Activated CD4-positive, CD25-positive, alpha-beta regulatory T cell treated with anti-CD3 and anti-CD28 coated beads, Interleukin-2, amount 50 U/mL, for 72 hours (primary cell): ENCODE results near the gene LMO2.

Experiments
- DNase-seq: peaks from one replicate; pipeline ENCODE4 v3.0.0; 2021

LMO2 gene

GRCh38 chr11:33913991-33914390 lies 22.1 kb upstream of the LMO2 start:
- no peak for DNase-seq

DNA sequence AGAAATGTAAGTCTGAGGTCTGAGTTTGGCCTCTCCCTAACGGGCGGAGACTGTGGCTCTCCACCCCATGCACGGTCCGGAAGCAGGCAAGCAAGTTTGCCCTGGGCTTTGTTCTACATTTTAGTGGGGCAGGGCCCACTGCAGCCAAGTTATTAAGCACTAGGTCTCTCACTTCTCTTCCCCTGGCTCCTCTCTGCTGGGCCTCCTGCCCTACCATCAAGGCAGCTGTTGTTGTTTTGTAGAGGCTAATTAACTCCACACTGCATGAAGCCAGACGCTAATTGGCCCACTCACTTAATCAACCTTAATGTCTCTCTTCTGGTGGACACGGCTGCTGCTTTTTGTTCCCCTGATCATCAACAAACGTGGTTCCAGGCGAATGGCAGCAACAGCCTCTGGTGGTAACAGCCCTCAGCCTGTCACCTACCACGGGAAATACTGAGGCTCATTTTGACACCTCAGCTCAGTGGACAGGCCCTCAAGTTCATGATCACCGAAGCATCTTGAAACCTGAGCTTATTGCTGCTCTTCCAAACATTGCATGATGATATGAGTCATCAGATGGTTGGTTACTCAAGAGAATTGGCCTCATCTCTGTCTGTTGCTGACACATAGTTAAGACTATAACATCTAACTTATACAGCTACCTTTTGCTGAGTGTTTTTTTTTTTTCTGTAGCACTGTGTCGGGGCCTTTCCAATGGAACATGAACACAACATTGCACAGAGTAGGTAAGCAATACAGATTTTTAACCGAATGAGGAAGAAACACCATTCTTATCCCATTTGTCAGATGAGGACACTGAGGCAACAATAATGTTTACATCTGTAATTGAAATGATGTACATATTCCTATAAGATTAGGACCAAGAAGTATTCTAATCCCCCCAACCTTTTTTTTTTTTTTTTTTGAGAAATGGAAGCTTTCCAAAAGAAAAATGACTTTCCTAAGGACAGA lies 20.8 kb upstream of the LMO2 start:
- DNase-seq, result no peak

- no peak for DNase-seq
Observed at GRCh38 chr11:33910958-33911339, 19.1 kb upstream of the LMO2 start.

- no peak for DNase-seq
Observed at GRCh38 chr11:33910296-33910957, 18.6 kb upstream of the LMO2 start.

DNA sequence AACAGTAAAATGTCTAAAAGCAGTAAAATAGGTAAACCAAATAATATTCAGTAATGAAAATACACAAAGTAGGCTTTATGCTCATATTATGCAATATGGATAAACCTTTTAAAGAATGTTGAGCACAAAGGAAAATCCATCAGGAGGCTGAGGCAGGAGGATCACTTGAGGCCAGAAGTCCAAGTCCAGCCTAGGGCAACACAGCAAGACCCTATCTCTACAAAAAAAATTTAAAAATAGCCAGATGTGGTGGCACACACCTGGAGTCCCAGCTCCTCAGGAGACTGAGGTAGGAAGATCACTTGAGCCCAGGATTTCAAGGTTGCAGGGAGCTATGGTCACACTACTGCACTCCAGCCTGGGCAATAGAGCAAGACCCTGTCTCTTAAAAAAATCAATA lies 17.7 kb upstream of the LMO2 start:
- DNase-seq, result no peak

DNA sequence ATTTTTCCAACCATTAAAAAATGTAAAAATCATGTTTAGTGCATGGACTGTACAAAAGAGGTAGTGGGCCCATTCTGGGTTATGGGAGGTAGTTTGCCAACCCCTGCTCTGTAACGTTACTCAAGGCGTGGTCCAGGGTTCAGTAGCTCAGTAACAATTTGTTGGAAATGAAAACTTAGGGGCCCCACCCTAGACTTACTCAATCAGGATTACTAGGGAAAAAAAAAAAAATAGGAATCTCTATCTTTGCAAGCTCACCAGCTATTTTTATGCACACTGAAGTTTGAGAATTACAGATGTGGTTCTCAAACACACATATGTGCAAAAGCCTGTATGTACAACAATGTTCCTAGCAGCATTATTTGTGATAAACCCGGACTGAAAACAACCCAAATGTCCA lies 17.3 kb upstream of the LMO2 start:
- no peak for DNase-seq

DNA sequence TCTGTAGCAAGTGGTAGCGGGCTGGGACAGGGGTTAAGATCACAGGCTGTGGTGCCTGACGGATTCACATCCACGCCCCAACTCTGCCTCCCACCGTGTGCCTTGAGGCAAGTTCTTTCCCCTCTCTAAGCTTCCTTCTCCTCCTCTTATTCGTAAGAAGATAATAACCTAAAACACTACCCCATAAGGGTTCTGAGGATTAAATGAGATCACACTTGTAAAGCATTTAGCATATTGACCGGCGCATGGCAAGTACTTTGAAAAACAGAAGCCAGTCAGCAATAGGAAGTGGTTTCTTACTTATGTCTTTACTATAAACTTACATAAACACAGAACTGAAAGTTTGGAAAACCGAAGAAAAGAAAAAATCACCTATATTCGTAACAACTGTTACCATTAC lies 15.5 kb upstream of the LMO2 start:
- no peak for DNase-seq

GRCh38 chr11:33906484-33907186 lies 14.8 kb upstream of the LMO2 start:
- no peak for DNase-seq

DNA sequence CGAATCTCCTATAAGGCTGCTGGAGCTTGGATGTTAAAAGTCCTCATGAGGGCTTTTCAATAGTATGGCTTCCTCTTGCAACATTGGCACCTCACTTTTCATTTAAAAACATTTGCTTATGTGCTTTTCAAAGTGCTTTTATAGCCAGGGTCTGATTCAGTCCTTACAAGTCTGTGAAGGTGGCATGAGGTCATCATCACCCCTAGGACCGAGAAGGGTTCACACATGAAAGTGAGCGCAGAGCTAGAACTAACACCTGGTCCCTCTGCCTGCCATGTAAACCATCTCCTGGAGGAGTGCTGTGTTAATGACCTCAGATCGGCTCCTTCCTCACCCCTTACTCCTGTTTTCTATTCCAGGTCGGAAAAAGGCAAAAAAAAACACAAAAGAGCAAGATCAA lies 12.2 kb upstream of the LMO2 start:
- no peak for DNase-seq

- DNase-seq, result no peak
Observed at GRCh38 chr11:33900159-33900840, 8.4 kb upstream of the LMO2 start.

- no peak for DNase-seq
Observed at GRCh38 chr11:33899400-33900037, 7.6 kb upstream of the LMO2 start.

DNA sequence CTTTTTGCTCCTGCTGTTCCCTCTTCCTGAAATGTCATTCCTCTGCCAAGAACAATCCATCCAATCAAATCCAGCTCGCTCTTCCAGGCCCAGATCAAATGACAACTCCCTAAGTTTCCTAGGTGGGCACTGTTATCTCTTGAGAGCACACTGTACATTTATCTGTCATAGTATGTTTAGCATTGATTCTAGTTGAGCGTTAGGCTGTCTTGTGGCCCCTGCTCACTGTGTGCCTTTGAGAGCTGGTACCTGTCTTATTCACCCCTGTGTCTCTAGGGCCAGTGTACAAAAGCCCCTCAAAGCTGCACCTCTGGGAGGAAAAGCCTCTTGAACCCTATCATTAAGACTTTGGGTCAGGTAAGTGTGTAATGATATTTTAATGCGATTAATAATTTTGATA lies 7.1 kb upstream of the LMO2 start:
- no peak for DNase-seq

- no peak for DNase-seq
Observed at GRCh38 chr11:33897761-33898375, 6.0 kb upstream of the LMO2 start.

- DNase-seq, result no peak
Observed at GRCh38 chr11:33896911-33897310, 5.0 kb upstream of the LMO2 start.

GRCh38 chr11:33895752-33896137 lies 3.9 kb upstream of the LMO2 start:
- no peak for DNase-seq

DNA sequence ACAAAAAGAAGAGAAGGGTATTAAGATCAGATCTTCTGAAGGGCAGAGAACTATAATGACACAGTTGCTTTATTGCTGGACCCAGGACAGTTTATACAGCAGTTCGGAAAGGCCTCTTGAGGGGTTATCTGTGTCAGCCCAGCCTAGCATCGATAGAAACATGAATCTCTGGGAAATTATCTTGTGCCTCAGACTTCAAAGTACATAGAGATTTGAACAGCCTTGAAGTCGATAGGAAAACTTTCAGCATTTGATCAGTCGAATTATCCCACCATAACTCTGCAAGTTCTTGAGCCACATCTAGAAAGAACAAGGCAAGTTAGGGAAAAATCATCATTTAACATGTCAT lies 2.5 kb upstream of the LMO2 start:
- DNase-seq, result no peak

DNA sequence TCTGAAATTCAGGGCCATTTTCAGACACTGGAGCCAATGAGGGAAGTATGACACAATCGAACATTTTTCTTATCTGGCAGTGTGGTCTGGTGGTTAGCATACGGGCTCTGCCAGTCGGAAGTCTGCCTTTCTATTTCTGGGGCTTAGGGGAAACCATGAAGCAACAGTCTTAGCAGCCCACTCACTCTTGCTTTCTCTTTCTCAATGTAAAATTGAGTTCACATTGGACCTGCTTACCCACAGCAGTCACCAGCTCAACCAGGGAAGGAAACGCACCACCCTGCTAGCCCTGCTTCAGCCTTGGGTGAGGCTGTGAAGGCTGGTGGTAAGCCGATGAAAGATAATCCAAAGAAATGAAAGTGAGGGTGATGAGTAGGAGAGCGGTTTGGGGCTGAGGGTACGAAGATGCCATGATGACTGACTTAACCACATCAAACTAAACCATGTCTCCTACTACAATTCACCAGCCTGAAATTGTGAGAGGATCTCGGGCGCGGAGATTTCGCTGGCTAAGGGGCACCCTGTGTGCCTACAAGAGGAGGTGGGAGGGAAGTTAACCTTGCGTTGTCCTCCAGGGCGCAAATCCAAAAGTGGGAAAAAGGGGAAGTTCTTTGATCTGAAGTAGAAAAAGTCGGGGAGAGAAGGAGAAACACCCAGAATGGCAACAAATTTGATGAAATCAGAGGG lies 2.0 kb upstream of the LMO2 start:
- peak; percentile 52 for DNase-seq

DNA sequence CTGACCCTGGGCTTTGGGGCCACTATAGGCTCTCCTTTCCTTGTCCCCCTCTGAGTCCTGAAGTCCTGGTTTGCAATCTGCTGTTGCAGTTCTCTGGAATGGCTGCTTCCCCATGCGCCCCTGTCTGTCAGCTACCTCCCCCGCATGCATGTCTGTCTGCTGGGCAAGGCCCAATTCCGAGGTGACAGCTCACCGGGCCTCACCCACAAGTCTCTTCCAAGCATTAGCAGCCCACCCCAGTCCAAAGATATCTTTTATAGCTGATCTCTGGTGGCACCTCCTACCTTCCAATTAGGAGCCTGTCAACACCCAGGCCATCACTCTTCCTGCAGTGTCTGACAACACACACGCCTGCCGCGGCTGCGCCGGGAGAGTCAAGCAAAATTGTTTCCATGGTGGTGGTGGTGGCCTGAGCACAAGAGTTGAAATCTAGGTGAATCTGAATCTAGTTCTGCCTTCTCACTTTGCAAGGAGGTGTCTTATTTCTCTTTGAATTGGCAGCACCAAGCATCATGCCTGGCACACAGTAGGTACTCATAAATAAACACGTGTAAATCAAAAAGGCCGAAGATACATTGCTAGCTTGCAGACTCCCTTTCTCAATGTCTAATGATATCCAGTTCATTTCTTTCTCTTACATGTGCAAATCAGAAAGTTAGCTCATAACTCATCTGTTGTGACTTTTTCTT lies 1.2 kb upstream of the LMO2 start:
- DNase-seq, result no peak

DNA sequence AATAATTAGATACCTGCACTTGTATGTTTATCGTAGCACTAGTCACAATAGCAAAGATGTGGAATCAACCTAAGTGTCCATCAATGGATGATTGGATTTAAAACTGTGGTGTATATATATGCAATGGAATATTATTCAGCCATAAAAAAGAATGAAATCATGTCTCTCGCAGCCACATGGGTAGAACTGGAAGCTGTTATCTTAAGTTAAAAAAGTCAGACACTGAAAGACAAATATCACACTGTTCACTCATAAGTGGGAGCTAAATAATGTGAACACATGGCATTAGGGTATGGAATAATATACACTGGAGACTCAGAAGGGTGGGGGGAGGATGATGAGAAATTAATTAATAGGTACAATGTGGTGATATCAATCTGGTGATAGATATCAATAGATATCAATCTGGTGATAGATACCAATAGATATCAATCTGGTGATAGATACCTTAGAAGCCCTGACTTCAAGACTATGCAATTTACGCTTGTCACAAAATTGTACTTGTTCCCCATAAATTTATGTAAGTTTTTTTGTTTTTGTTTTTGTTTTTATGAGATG lies 2.0 kb downstream of the LMO2 start:
- DNase-seq, result no peak

DNA sequence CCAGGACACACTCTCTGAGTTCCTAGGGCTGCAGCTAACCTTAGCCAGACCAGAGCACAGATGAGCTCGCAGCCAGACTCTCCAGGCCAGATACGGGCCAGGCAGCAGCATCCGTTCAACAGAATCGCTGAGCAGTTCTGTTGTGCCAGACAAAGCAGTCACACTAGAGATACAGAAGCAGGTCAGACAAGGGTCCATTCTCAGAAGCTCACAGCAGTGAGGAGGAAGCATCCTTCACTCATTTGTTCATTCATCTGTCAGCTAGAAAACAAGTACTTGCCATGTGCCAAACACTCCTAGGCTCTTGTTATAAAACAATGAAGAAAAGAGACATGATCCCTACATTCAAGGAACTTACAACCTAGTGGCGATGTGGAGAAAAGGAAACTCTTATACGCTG lies 2.6 kb downstream of the LMO2 start:
- DNase-seq, result no peak

DNA sequence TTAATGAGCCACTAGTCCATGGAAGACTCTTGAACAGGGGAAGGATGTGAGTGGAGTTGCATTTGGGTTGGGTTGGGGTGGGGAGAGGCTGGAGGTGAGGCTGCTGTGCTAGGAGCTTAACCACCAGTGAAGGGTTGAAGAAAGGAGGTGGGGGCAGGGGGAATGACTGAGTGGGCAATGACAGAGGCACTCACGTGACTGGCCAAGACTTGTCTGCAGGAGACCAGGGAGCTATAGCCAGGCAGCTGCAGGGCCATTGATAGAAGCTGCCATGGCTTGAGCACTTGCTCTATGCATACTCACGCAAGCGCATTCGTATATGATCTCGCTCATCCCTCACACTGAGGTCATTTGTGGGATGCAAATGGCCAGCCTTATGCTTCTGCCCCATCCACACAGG lies 4.0 kb downstream of the LMO2 start:
- DNase-seq, result no peak
